A673 (cell line): ENCODE results near the gene FLRT2.

Experiments used
- EZH2 ChIP-seq: fragments of 200-600 bp; sonication (generic); IDR thresholded peaks from 2 replicates; pipeline ENCODE4 v1.6.1; 2017; ENCODE audit warnings: borderline replicate concordance, low read depth, mild to moderate bottlenecking, mixed read lengths, antibody characterized with exemption, low read length; ENCODE audit not compliant: poor library complexity, severe bottlenecking
- TF ChIP-seq, protein P1 (sequence below): fragments of 300-800, 200-600 bp; sonication (generic); conservative IDR thresholded peaks from 2 replicates; pipeline ENCODE4 v1.5.1; 2017; ENCODE audit warnings: low read depth, mild to moderate bottlenecking, antibody characterized with exemption, low read length, moderate library complexity, mixed read lengths

DNA sequence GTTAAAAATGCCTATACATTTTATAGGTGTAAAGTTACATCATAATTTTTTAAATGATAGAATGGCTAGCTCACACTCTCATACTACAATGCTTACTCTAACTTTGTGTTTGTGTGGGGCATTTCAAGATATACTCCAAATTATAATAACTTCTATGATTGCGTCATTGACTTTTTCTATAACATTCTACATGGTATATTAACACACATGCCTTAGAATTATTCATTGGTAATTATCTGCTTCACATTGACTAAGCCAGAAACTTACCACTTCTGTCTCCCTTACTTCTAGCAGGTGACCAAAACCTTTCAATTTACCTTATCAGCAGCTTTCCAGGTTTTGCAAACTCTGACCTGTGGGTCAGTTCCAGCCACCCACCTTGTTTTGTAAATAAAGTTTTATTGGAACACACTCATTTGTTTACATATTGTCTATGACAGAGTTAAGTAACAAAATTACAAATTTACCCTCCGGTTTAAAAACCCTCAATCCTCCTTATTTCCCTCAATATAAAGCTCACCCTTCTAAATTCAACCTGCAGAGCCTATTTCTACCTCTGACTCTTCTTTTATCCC, 12.7 kb upstream of the FLRT2 start:
- TF ChIP-seq, protein P1, sequence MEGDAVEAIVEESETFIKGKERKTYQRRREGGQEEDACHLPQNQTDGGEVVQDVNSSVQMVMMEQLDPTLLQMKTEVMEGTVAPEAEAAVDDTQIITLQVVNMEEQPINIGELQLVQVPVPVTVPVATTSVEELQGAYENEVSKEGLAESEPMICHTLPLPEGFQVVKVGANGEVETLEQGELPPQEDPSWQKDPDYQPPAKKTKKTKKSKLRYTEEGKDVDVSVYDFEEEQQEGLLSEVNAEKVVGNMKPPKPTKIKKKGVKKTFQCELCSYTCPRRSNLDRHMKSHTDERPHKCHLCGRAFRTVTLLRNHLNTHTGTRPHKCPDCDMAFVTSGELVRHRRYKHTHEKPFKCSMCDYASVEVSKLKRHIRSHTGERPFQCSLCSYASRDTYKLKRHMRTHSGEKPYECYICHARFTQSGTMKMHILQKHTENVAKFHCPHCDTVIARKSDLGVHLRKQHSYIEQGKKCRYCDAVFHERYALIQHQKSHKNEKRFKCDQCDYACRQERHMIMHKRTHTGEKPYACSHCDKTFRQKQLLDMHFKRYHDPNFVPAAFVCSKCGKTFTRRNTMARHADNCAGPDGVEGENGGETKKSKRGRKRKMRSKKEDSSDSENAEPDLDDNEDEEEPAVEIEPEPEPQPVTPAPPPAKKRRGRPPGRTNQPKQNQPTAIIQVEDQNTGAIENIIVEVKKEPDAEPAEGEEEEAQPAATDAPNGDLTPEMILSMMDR = no peak
- no peak for TF ChIP-seq EZH2
